Tibial artery (tissue), 4 donors: ENCODE measurements around the gene RAB11FIP4.

Experiments
- DNase-seq, 2 donors: peaks; one replicate each; pipeline ENCODE4 v3.0.0-alpha.2; 2019
- H3K27ac ChIP-seq, 2 donors: fragments of 200-600 bp; sonication (generic) in 1 of 2; 1 replicate in 1 of 2; 2 replicates in 1 of 2; pipeline ENCODE4 v1.5.1; 2018 to 2019; ENCODE audit warnings: mild to moderate bottlenecking in 1 of 2
- H3K27me3 ChIP-seq, 2 donors: fragments of 200-600 bp; sonication (generic) in 1 of 2; one replicate each; pipeline versions ENCODE4 v1.5.1 to v1.6.0; 2016 to 2019
- H3K36me3 ChIP-seq, 3 donors: fragments of 200-600 bp; sonication (generic) in 2 of 3; one replicate each; pipeline ENCODE4 v1.5.1; 2016 to 2019; ENCODE audit warnings: mild to moderate bottlenecking in 2 of 3
- H3K4me1 ChIP-seq, 4 donors: fragments of 200-600 bp; sonication (generic) in 2 of 4; 1 replicate in 3 of 4; 2 replicates in 1 of 4; pipeline ENCODE4 v1.5.1; 2016 to 2019
- H3K4me3 ChIP-seq, 2 donors: fragments of 200-600 bp; sonication (generic) in 1 of 2; 1 replicate in 1 of 2; 2 replicates in 1 of 2; pipeline ENCODE4 v1.5.1; 2018 to 2019; ENCODE audit warnings: mild to moderate bottlenecking in 2 of 2
- H3K9me3 ChIP-seq, 3 donors: fragments of 200-600 bp; sonication (generic) in 1 of 3; one replicate each; pipeline ENCODE4 v1.5.1; 2016 to 2019
- CTCF ChIP-seq, 2 experiments: fragments of 200-600 bp in 1 of 2; fragments of 450-650 bp in 1 of 2; IDR thresholded peaks; one replicate each; pipeline ENCODE4 v1.5.1; 2017 to 2019; ENCODE audit warnings: antibody characterized with exemption in 2 of 2, mild to moderate bottlenecking in 1 of 2, moderate library complexity in 1 of 2
- intact Hi-C: fragments of 100-400 bp; cut with DNase I; formaldehyde crosslinking; loops from one replicate; pipeline ENCODE4 v1.15.0; 2023; ENCODE audit warnings: low total_unique reads

Gene RAB11FIP4

GRCh38 chr17:31566992-31567373 lies 175.5 kb downstream of the RAB11FIP4 start:
- H3K4me3 ChIP-seq: no peak overlapping the region
- intact Hi-C loops: no loop called here
- TF ChIP-seq CTCF (IDR thresholded peaks at IDR 0.05): no peak
- no peaks in the 10 kb centered on the region for H3K27me3 ChIP-seq
- no peak for DNase-seq
- H3K4me1 ChIP-seq: peaks cover 0 to 100% (median 93%) of the 10 kb centered on the region in 4 donors
- peaks cover 0 to 6% (median 0%) of the 10 kb centered on the region in 3 donors for H3K36me3 ChIP-seq
- peak overlapping the region; percentile 79 to 83 for H3K27ac ChIP-seq
- no peaks in the 10 kb centered on the region for H3K9me3 ChIP-seq

- H3K27ac ChIP-seq: peak overlapping the region; percentile 79 to 83
- intact Hi-C loops: no loop called here
- peak overlapping the region; percentile 0 to 32 for H3K4me3 ChIP-seq
- no peaks in the 10 kb centered on the region for H3K27me3 ChIP-seq
- H3K9me3 ChIP-seq: no peaks in the 10 kb centered on the region
- no peak for TF ChIP-seq CTCF (IDR thresholded peaks at IDR 0.05)
- no peaks in the 10 kb centered on the region for H3K36me3 ChIP-seq
- no peak for DNase-seq
- H3K4me1 ChIP-seq: peaks cover 0 to 100% (median 95%) of the 10 kb centered on the region in 4 donors
Observed at GRCh38 chr17:31568121-31568520, 176.6 kb downstream of the RAB11FIP4 start.

- H3K36me3 ChIP-seq: no peaks in the 10 kb centered on the region
- intact Hi-C loops: no loop called here
- H3K4me3 ChIP-seq: peak overlapping the region; percentile 0 to 32
- H3K27me3 ChIP-seq: no peaks in the 10 kb centered on the region
- peak; percentile 72 to 83 for DNase-seq
- H3K27ac ChIP-seq: peak overlapping the region; percentile 79 to 83
- no peak for TF ChIP-seq CTCF (IDR thresholded peaks at IDR 0.05)
- H3K9me3 ChIP-seq: no peaks in the 10 kb centered on the region
- H3K4me1 ChIP-seq: peaks cover 0 to 100% (median 98%) of the 10 kb centered on the region in 4 donors
Observed at GRCh38 chr17:31568539-31568938, 177.1 kb downstream of the RAB11FIP4 start.

- intact Hi-C loops: no loop called here
- no peak for DNase-seq
- Histone ChIP-seq H3K9me3 (no peaks in the 10 kb centered on the region), H3K36me3 (no peaks in the 10 kb centered on the region), H3K4me3 (no peak overlapping the region), H3K4me1 (peaks cover 0 to 100% (median 90%) of the 10 kb centered on the region in 4 donors), H3K27me3 (no peaks in the 10 kb centered on the region), H3K27ac (peak overlapping the region; percentile 79 to 83)
- TF ChIP-seq CTCF (IDR thresholded peaks at IDR 0.05): no peak
Observed at GRCh38 chr17:31570231-31570630, 178.8 kb downstream of the RAB11FIP4 start.

- Histone ChIP-seq H3K27ac (peak overlapping the region; percentile 79 to 83), H3K4me1 (peaks cover 0 to 91% (median 82%) of the 10 kb centered on the region in 4 donors), H3K36me3 (no peaks in the 10 kb centered on the region), H3K9me3 (no peaks in the 10 kb centered on the region), H3K27me3 (no peaks in the 10 kb centered on the region), H3K4me3 (no peak overlapping the region)
- intact Hi-C loops: no loop called here
- DNase-seq: peak; percentile 87 to 93
- TF ChIP-seq CTCF (IDR thresholded peaks at IDR 0.05): no peak
Observed at GRCh38 chr17:31570951-31571892, 179.7 kb downstream of the RAB11FIP4 start.
